Neural cell (in vitro differentiated cells): Measurements from ENCODE around the gene RIMS1.

Experiments used
- EZH2 ChIP-seq: fragments of 200-600, 300-800 bp; shearing (Covaris generic), sonication (generic); IDR thresholded peaks from 2 replicates; pipeline ENCODE4 v1.6.1; 2014; ENCODE audit warnings: antibody characterized with exemption, low read length, borderline replicate concordance, mild to moderate bottlenecking; ENCODE audit not compliant: insufficient read depth, poor library complexity, severe bottlenecking
- TF ChIP-seq, protein P1 (sequence below): fragments of 450-650 bp; IDR thresholded peaks from 2 replicates; pipeline ENCODE4 v1.5.1; 2014; ENCODE audit warnings: antibody characterized with exemption, mild to moderate bottlenecking, moderate library complexity; ENCODE audit not compliant: poor library complexity, severe bottlenecking

GRCh38 chr6:72420409-72420808, 534.1 kb downstream of the RIMS1 start:
- no peak for TF ChIP-seq EZH2
- TF ChIP-seq, protein P1, sequence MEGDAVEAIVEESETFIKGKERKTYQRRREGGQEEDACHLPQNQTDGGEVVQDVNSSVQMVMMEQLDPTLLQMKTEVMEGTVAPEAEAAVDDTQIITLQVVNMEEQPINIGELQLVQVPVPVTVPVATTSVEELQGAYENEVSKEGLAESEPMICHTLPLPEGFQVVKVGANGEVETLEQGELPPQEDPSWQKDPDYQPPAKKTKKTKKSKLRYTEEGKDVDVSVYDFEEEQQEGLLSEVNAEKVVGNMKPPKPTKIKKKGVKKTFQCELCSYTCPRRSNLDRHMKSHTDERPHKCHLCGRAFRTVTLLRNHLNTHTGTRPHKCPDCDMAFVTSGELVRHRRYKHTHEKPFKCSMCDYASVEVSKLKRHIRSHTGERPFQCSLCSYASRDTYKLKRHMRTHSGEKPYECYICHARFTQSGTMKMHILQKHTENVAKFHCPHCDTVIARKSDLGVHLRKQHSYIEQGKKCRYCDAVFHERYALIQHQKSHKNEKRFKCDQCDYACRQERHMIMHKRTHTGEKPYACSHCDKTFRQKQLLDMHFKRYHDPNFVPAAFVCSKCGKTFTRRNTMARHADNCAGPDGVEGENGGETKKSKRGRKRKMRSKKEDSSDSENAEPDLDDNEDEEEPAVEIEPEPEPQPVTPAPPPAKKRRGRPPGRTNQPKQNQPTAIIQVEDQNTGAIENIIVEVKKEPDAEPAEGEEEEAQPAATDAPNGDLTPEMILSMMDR, result no peak
